Right atrium auricular region (tissue), 2 donors: ENCODE data around the gene NAV2. TPM values are rescaled to one million over a fixed set of nuclear protein-coding genes. Genes with fewer than 3 reads are reported as not detected.

Experiments
- DNase-seq: peaks from one replicate; pipeline ENCODE4 v3.0.0-alpha.2; 2019; ENCODE audit warnings: low spot score
- H3K27ac ChIP-seq, 2 donors: fragments of 200-600 bp; sonication (generic); 1 replicate in 1 of 2; 2 replicates in 1 of 2; pipeline ENCODE4 v1.5.1; 2016 to 2019
- H3K27me3 ChIP-seq, 2 donors: fragments of 200-600 bp; sonication (generic); one replicate each; pipeline versions ENCODE4 v1.5.1 to v1.6.0; 2017 to 2019
- H3K36me3 ChIP-seq: fragments of 200-600 bp; sonication (generic); one replicate; pipeline ENCODE4 v1.5.1; 2016
- H3K4me1 ChIP-seq, 2 donors: fragments of 200-600 bp; sonication (generic); one replicate each; pipeline versions ENCODE4 v1.5.1 to v1.6.0; 2017 to 2019
- H3K4me3 ChIP-seq, 2 donors: fragments of 200-600 bp; sonication (generic); 1 replicate in 1 of 2; 2 replicates in 1 of 2; pipeline ENCODE4 v1.5.1; 2017 to 2019; ENCODE audit warnings: mild to moderate bottlenecking in 1 of 2, moderate library complexity in 1 of 2
- H3K9me3 ChIP-seq, 2 donors: fragments of 200-600 bp; sonication (generic); one replicate each; pipeline ENCODE4 v1.5.1; 2019
- total RNA-seq, 2 donors: library from RNA; depleted of rRNA; stranded (reverse); fragments of >200 nt; gene quantifications; one replicate each; pipeline ENCODE4 v1.1.0, GENCODE V29; 2016
- TF ChIP-seq, protein P1 (sequence below), 2 donors: fragments of 200-600 bp; sonication (generic); IDR thresholded peaks; one replicate each; pipeline ENCODE4 v1.5.1; 2019; ENCODE audit warnings: antibody characterized with exemption in 2 of 2

Gene NAV2
- total RNA-seq, 2 donors from 2014 or later: 11.4 to 19.2 TPM

DNA sequence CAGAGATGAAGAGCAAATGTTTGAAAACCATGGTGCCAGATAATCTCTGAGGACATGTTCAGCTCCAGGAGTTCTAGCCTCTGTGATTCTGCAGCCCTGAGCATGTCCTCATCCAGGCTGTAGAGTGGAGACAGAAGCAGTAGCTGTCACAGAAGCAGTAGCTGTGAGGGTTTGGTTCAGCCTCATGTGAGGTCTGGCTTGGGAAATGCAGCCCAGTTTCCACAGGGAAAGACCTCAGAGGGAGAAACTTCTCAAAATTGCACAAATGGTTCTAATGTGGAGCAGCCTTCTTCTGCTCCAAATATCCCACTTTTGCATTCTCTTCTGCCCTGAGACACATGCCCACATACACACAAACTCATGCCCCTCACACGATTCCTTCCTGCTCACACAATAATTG, 399.2 kb downstream of the NAV2 start:
- no peaks in the 10 kb centered on the region for H3K27me3 ChIP-seq
- no peak overlapping the region for H3K4me3 ChIP-seq
- no peak for DNase-seq
- peaks cover 0 to 23% of the 10 kb centered on the region in 2 donors for H3K4me1 ChIP-seq
- peak overlapping the region; percentile 76 to 81 for H3K27ac ChIP-seq
- no peaks in the 10 kb centered on the region for H3K9me3 ChIP-seq
- TF ChIP-seq, protein P1, sequence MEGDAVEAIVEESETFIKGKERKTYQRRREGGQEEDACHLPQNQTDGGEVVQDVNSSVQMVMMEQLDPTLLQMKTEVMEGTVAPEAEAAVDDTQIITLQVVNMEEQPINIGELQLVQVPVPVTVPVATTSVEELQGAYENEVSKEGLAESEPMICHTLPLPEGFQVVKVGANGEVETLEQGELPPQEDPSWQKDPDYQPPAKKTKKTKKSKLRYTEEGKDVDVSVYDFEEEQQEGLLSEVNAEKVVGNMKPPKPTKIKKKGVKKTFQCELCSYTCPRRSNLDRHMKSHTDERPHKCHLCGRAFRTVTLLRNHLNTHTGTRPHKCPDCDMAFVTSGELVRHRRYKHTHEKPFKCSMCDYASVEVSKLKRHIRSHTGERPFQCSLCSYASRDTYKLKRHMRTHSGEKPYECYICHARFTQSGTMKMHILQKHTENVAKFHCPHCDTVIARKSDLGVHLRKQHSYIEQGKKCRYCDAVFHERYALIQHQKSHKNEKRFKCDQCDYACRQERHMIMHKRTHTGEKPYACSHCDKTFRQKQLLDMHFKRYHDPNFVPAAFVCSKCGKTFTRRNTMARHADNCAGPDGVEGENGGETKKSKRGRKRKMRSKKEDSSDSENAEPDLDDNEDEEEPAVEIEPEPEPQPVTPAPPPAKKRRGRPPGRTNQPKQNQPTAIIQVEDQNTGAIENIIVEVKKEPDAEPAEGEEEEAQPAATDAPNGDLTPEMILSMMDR (IDR thresholded peaks at IDR 0.05): no peak
- H3K36me3 ChIP-seq: peaks cover 50% of the 10 kb centered on the region

GRCh38 chr11:20112291-20113148, 399.9 kb downstream of the NAV2 start:
- peaks cover 51% of the 10 kb centered on the region for H3K36me3 ChIP-seq
- H3K4me1 ChIP-seq: peaks cover 0 to 23% of the 10 kb centered on the region in 2 donors
- peak overlapping the region; percentile 76 to 81 for H3K27ac ChIP-seq
- no peaks in the 10 kb centered on the region for H3K27me3 ChIP-seq
- H3K9me3 ChIP-seq: no peaks in the 10 kb centered on the region
- peak overlapping the region in 1 of 2 donors; percentile 3 for H3K4me3 ChIP-seq
- TF ChIP-seq, protein P1 (IDR thresholded peaks at IDR 0.05): no peak
- peak; percentile 91 for DNase-seq

GRCh38 chr11:20113149-20113438, 400.5 kb downstream of the NAV2 start:
- no peak for DNase-seq
- Histone ChIP-seq H3K27ac (peak overlapping the region; percentile 76 to 81), H3K9me3 (no peaks in the 10 kb centered on the region), H3K27me3 (no peaks in the 10 kb centered on the region), H3K4me1 (peaks cover 0 to 23% of the 10 kb centered on the region in 2 donors), H3K36me3 (peaks cover 51% of the 10 kb centered on the region), H3K4me3 (no peak overlapping the region)
- TF ChIP-seq, protein P1 (IDR thresholded peaks at IDR 0.05): no peak

DNA sequence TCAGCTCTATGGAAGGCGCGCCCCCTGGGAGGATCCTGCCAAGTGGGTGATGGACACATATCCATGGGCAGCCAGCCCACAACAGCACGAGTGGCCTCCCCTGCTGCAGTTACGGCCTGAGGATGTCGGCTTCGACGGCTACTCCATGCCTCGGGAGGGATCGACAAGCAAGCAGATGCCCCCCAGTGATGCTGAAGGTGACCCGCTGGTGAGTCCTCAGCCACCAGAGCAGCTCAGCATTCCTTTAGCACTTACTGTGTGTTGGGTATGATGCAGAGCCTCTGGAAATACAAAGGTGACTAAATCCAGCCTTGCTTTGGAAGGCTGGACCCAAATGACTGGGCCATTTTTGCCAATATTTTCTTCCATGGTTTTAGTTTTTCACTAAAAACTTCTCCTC, 402.0 kb downstream of the NAV2 start:
- no peak for DNase-seq
- H3K9me3 ChIP-seq: no peaks in the 10 kb centered on the region
- H3K27me3 ChIP-seq: no peaks in the 10 kb centered on the region
- H3K27ac ChIP-seq: no peak overlapping the region
- TF ChIP-seq, protein P1 (IDR thresholded peaks at IDR 0.05): no peak
- no peak overlapping the region for H3K4me3 ChIP-seq
- H3K36me3 ChIP-seq: peaks cover 53% of the 10 kb centered on the region
- peaks cover 0 to 23% of the 10 kb centered on the region in 2 donors for H3K4me1 ChIP-seq

- Histone ChIP-seq H3K9me3 (no peaks in the 10 kb centered on the region), H3K4me1 (peaks cover 0 to 13% of the 10 kb centered on the region in 2 donors), H3K36me3 (peaks cover 56% of the 10 kb centered on the region), H3K27me3 (no peaks in the 10 kb centered on the region), H3K4me3 (no peak overlapping the region), H3K27ac (no peak overlapping the region)
- no peak for DNase-seq
- TF ChIP-seq, protein P1 (IDR thresholded peaks at IDR 0.05): no peak
Observed at GRCh38 chr11:20116825-20117224, 404.2 kb downstream of the NAV2 start.
